Osteoblast (primary cell): ENCODE results near the gene TULP4. TPM values are rescaled to one million over a fixed set of nuclear protein-coding genes. Genes with fewer than 3 reads are reported as not detected.

Experiments used
- DNase-seq: peaks from one replicate; pipeline ENCODE4 v3.0.0; 2011; ENCODE audit warnings: low spot score, mixed read lengths; ENCODE audit not compliant: insufficient read length; ENCODE audit errors: missing footprints
- H2AFZ ChIP-seq: 2 replicates; pipeline ENCODE4 v1.6.0; 2011; ENCODE audit warnings: mild to moderate bottlenecking, low read length
- H3K27ac ChIP-seq: 2 replicates; pipeline ENCODE4 v1.5.1; 2011; ENCODE audit warnings: mild to moderate bottlenecking, low read depth, low read length, moderate library complexity
- H3K27me3 ChIP-seq: 2 replicates; pipeline ENCODE4 v1.6.0; 2012; ENCODE audit warnings: mild to moderate bottlenecking, control low read depth, inconsistent platforms, low read length, moderate library complexity; ENCODE audit not compliant: insufficient read depth
- H3K36me3 ChIP-seq: 2 replicates; pipeline ENCODE4 v1.5.1; 2011; ENCODE audit warnings: mild to moderate bottlenecking, low read length, control low read depth, moderate library complexity; ENCODE audit not compliant: insufficient read depth
- H3K4me1 ChIP-seq: 2 replicates; pipeline ENCODE4 v1.5.1; 2011; ENCODE audit warnings: mild to moderate bottlenecking, low read length, control low read depth, moderate library complexity; ENCODE audit not compliant: insufficient read depth
- H3K4me2 ChIP-seq: 2 replicates; pipeline ENCODE4 v1.6.0; 2011; ENCODE audit warnings: mild to moderate bottlenecking, low read length; ENCODE audit not compliant: insufficient read depth
- H3K4me3 ChIP-seq: fragments of 200-600 bp; sonication (generic); 3 replicates; pipeline ENCODE4 v1.5.1; 2012; ENCODE audit warnings: mild to moderate bottlenecking, low read length, inconsistent platforms; ENCODE audit not compliant: insufficient read depth
- H3K79me2 ChIP-seq: 2 replicates; pipeline ENCODE4 v1.6.0; 2012; ENCODE audit warnings: mild to moderate bottlenecking, low read length, control low read depth, inconsistent platforms; ENCODE audit not compliant: insufficient read depth
- H3K9me3 ChIP-seq: 2 replicates; pipeline ENCODE4 v1.5.1; 2011; ENCODE audit warnings: low read depth, low read length, control low read depth
- H4K20me1 ChIP-seq: 2 replicates; pipeline ENCODE4 v1.6.0; 2012; ENCODE audit warnings: mild to moderate bottlenecking, low read length, control low read depth; ENCODE audit not compliant: insufficient read depth
- total RNA-seq: library from RNA; depleted of rRNA; stranded (reverse); fragments of >200 nt; gene quantifications from 2 replicates; pipeline ENCODE4 v1.2.3, GENCODE V29; 2012
- TF ChIP-seq, protein P1 (sequence below): IDR thresholded peaks from 2 replicates; pipeline ENCODE4 v1.5.1; 2011; ENCODE audit warnings: mild to moderate bottlenecking, low read depth, low read length, moderate library complexity; ENCODE audit errors: extremely low read depth

The TULP4 gene, protein sequence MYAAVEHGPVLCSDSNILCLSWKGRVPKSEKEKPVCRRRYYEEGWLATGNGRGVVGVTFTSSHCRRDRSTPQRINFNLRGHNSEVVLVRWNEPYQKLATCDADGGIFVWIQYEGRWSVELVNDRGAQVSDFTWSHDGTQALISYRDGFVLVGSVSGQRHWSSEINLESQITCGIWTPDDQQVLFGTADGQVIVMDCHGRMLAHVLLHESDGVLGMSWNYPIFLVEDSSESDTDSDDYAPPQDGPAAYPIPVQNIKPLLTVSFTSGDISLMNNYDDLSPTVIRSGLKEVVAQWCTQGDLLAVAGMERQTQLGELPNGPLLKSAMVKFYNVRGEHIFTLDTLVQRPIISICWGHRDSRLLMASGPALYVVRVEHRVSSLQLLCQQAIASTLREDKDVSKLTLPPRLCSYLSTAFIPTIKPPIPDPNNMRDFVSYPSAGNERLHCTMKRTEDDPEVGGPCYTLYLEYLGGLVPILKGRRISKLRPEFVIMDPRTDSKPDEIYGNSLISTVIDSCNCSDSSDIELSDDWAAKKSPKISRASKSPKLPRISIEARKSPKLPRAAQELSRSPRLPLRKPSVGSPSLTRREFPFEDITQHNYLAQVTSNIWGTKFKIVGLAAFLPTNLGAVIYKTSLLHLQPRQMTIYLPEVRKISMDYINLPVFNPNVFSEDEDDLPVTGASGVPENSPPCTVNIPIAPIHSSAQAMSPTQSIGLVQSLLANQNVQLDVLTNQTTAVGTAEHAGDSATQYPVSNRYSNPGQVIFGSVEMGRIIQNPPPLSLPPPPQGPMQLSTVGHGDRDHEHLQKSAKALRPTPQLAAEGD (N-terminal part only)
- 172 and 210 TPM in 2 replicates for total RNA-seq

DNA sequence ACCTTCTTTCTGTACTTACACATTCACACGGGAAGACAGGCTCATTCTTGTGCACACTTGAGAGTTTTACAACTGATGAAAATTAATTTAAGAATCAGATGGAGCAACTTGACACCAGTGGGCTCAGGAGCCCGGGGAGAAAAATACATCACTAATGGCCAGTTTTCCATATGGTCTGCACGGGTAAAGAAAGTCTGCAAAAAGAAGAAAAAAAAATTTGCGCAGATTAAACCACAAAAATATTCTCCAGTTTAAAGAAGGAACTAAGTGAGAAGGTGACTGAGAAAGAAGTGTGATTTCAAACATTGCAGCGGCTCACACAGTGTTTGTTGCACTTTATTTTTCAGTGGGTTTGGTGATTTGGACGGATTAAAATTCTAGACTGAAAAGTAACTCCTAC, at the start of gene TULP4:
Gene TULP4 (plus strand): TSS at position 301 of the 400 bp plus-strand sequence. CDS start 1,552 bp downstream, outside the sequence.
- no peak for DNase-seq
- H3K27ac ChIP-seq, result no peak within 1 kb of the TSS
- H3K4me2 ChIP-seq, result no peak within 1 kb of the TSS
- peaks cover 3% of the 10 kb centered on the region for H3K36me3 ChIP-seq
- TF ChIP-seq, protein P1, sequence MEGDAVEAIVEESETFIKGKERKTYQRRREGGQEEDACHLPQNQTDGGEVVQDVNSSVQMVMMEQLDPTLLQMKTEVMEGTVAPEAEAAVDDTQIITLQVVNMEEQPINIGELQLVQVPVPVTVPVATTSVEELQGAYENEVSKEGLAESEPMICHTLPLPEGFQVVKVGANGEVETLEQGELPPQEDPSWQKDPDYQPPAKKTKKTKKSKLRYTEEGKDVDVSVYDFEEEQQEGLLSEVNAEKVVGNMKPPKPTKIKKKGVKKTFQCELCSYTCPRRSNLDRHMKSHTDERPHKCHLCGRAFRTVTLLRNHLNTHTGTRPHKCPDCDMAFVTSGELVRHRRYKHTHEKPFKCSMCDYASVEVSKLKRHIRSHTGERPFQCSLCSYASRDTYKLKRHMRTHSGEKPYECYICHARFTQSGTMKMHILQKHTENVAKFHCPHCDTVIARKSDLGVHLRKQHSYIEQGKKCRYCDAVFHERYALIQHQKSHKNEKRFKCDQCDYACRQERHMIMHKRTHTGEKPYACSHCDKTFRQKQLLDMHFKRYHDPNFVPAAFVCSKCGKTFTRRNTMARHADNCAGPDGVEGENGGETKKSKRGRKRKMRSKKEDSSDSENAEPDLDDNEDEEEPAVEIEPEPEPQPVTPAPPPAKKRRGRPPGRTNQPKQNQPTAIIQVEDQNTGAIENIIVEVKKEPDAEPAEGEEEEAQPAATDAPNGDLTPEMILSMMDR, result no peak
- H3K4me1 ChIP-seq, result no peaks in the 10 kb centered on the region
- no peak within 1 kb of the TSS for H2AFZ ChIP-seq
- H3K4me3 ChIP-seq, result no peak within 1 kb of the TSS
- H3K79me2 ChIP-seq, result peaks cover 13% of the 10 kb centered on the region
- no peaks in the 10 kb centered on the region for H3K27me3 ChIP-seq
- H4K20me1 ChIP-seq, result peaks cover 10% of the 10 kb centered on the region
- H3K9me3 ChIP-seq, result no peaks in the 10 kb centered on the region

- TF ChIP-seq, protein P1, result no peak
- Histone ChIP-seq H3K4me1 (peaks cover 4% of the 10 kb centered on the region), H3K9me3 (no peaks in the 10 kb centered on the region), H3K4me2 (no peak overlapping the region), H3K79me2 (peaks cover 45% of the 10 kb centered on the region), H4K20me1 (peaks cover 16% of the 10 kb centered on the region), H3K4me3 (no peak overlapping the region), H3K27me3 (no peaks in the 10 kb centered on the region), H3K36me3 (peaks cover 3% of the 10 kb centered on the region), H3K27ac (no peak overlapping the region), H2AFZ (no peak overlapping the region)
- no peak for DNase-seq
Observed at GRCh38 chr6:158262755-158263154, 49.5 kb upstream of the TULP4 start.

GRCh38 chr6:158264180-158264579, 48.1 kb upstream of the TULP4 start:
- no peak overlapping the region for H3K27ac ChIP-seq
- peaks cover 3% of the 10 kb centered on the region for H3K36me3 ChIP-seq
- peaks cover 4% of the 10 kb centered on the region for H3K4me1 ChIP-seq
- peaks cover 13% of the 10 kb centered on the region for H4K20me1 ChIP-seq
- TF ChIP-seq, protein P1, result no peak
- H2AFZ ChIP-seq, result no peak overlapping the region
- H3K9me3 ChIP-seq, result no peaks in the 10 kb centered on the region
- no peak overlapping the region for H3K4me3 ChIP-seq
- DNase-seq, result no peak
- no peaks in the 10 kb centered on the region for H3K27me3 ChIP-seq
- H3K79me2 ChIP-seq, result peaks cover 47% of the 10 kb centered on the region
- no peak overlapping the region for H3K4me2 ChIP-seq

GRCh38 chr6:158266131-158266530, 46.1 kb upstream of the TULP4 start:
- no peaks in the 10 kb centered on the region for H3K9me3 ChIP-seq
- no peaks in the 10 kb centered on the region for H3K27me3 ChIP-seq
- no peak overlapping the region for H3K4me3 ChIP-seq
- H3K79me2 ChIP-seq, result peaks cover 41% of the 10 kb centered on the region
- no peak overlapping the region for H3K27ac ChIP-seq
- peaks cover 10% of the 10 kb centered on the region for H4K20me1 ChIP-seq
- peaks cover 3% of the 10 kb centered on the region for H3K36me3 ChIP-seq
- no peak overlapping the region for H3K4me2 ChIP-seq
- TF ChIP-seq, protein P1, result no peak
- H2AFZ ChIP-seq, result no peak overlapping the region
- peaks cover 4% of the 10 kb centered on the region for H3K4me1 ChIP-seq
- DNase-seq, result no peak
